HPDE6-E6E7 (cell line): ENCODE results near the gene GOLGA3.

ENCODE experiments used
- DNase-seq: peaks from one replicate; pipeline ENCODE4 v3.0.0; 2011; ENCODE audit warnings: missing footprints; ENCODE audit errors: extremely low spot score

Gene GOLGA3

DNA sequence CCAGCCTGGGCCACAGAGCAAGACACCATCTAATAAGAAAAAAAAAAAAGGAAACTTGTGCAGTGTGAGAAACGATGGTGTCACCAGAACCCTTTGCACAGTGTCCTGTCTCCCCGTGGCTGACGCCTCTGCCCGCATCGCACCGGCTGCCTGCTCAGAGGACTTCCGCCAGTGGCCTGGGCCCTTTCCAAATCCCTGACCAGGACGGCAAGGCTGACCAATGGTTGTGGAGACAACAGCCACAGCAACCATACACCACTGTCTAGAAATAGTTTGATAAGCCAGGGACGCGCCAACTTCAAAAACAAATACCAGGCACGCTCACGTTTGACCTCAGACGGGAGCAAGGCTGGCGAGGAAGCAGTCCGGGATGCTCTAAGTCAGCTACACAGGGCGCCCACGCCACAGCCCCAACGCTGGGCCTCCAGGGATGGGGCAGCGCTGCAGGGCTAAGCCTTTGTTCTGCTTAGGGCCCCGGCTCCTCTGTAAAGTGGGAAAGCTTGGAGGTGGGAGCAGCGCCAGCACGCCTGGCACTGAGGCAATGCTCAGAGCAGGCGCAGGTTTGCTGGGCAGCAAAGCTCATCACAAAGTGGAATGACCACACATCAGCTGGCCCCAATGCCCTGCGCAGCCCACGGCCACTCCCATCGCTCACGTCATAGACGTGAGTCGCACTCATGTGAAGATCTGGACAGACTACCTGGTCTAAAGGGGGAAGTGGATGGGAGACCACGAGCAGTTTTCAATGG is 105.5 kb downstream of the GOLGA3 start:
- DNase-seq: no peak

DNA sequence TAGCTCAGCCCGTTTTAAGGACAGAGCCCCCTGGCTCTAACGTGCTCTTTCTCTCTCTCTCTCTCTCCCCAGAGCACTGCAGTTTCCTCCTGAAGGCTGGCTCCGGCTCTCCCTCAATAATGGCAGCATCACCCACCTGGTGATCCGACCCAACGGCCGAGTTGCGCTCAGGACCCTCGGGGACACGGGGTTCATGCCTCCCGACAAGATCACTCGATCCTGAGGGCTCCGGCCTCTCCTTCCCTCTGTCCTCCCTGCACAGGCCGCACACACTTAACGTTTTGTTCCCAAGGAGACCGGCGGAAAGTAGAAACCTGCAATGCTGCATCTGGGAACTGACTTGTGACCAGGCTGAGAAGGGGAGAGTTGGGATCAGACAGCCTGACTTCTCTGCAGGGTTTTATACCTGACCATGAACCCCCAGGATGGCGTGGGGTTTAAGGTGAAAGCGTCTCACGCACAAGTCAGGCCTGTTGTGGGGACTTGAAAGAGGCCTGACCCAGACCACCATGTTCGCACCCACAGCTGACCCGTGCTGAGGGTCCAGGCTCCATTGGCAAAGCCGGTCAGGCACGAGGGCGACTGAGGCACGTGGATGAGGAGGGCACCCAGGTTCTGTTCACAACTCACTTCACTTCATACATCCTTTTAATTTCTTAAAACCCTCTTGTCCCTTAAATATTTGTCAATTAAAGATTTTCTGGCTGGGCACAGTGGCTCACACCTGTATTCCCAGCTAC is 107.9 kb downstream of the GOLGA3 start:
- no peak for DNase-seq

DNA sequence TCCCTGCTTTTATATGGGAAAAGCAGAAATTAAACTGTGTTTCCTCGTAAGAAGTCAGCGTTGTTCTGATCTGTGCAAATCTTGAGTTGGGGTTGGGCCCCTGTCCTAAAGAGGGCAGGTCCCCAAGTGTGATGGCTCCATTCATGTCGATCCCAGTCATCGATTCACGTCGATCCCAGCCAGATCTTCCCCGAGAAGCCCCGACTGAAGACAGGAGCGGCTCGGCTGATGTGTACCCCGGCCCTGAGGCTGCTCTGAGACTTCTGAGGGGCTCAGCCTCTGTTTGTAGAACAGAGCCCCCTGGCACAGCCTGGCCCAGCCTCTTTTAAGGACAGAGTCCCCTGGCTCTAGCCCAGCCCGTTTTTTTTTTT is 108.7 kb downstream of the GOLGA3 start:
- no peak for DNase-seq

DNA sequence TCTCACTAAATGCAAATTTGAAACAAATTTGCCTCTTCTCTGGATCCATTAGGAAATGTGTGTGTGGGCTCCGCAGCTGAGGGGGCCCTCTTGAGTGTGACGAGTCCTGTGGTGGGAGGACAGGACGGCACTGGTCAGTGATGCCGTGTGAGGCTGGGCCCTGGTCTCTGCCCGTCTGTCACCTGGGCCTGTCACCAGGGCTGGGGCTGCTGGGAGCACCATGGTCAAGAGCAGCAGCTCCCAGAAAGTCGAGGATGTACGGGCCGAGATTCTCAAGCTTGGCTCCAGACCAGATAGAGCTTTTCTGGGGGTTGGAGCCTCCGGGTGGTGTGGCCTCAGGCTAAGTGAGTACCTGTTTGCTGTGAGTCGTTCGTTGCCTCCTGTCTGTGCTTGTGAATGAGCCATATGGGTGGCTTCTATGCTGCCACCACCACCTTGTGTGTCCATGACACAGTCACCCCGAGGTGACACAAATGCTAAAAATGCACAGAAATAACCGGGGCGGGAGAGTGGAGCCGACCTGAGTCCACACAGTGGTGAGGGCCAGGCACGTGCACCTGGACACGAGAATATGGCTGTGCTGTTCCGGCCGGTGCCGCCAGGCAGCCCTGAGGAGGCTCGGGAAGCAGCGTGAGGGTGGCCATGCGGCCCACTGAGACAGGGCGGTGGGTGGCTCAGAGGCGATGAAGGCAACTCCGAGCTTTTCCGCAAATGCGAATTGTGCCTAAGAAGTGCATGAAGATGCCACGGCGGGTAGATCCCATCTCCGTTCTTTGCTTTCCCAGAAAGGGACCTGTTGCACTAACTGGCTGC is 109.3 kb downstream of the GOLGA3 start:
- no peak for DNase-seq
